Gastrocnemius medialis (tissue), 4 donors: Measurements from ENCODE around the gene MED27. TPM values are rescaled to one million over a fixed set of nuclear protein-coding genes. Genes with fewer than 3 reads are reported as not detected.

Experiments used
- ATAC-seq, 2 donors: fragments of 150-250 bp; one replicate each; pipeline ENCODE4 v1.9.1; 2016
- DNase-seq, 2 donors: peaks; one replicate each; pipeline ENCODE4 v3.0.0-alpha.2; 2019
- H3K27ac ChIP-seq, 4 donors: fragments of 200-600 bp; sonication (generic); 1 replicate in 1 of 4; 2 replicates in 3 of 4; pipeline ENCODE4 v1.5.1; 2016 to 2018; ENCODE audit warnings: mild to moderate bottlenecking in 2 of 4, moderate library complexity in 1 of 4
- H3K27me3 ChIP-seq, 3 donors: fragments of 200-600 bp; sonication (generic) in 2 of 3; 1 replicate in 1 of 3; 2 replicates in 2 of 3; pipeline versions ENCODE4 v1.5.1 to v1.6.0; 2016 to 2019; ENCODE audit warnings: mild to moderate bottlenecking in 1 of 3, moderate library complexity in 1 of 3
- H3K36me3 ChIP-seq, 2 donors: fragments of 200-600 bp; sonication (generic) in 1 of 2; one replicate each; pipeline ENCODE4 v1.5.1; 2017 to 2018
- H3K4me1 ChIP-seq, 2 donors: fragments of 200-600 bp; sonication (generic) in 1 of 2; one replicate each; pipeline ENCODE4 v1.5.1; 2016 to 2017; ENCODE audit warnings: mild to moderate bottlenecking in 2 of 2
- H3K4me3 ChIP-seq, 4 donors: fragments of 200-600 bp; sonication (generic) in 3 of 4; 1 replicate in 1 of 4; 2 replicates in 3 of 4; pipeline ENCODE4 v1.5.1; 2016 to 2019; ENCODE audit warnings: mild to moderate bottlenecking in 2 of 4
- H3K9me3 ChIP-seq, 3 donors: fragments of 200-600 bp; sonication (generic) in 2 of 3; 1 replicate in 1 of 3; 2 replicates in 2 of 3; pipeline ENCODE4 v1.5.1; 2016 to 2019
- CTCF ChIP-seq, 5 experiments: fragments of 450-650 bp in 3 of 5; fragments of 200-600 bp in 2 of 5; sonication (generic) in 2 of 5; IDR thresholded peaks in 4 of 5; conservative IDR thresholded peaks in 1 of 5; 1 replicate in 4 of 5; 2 replicates in 1 of 5; pipeline ENCODE4 v1.5.1; 2016 to 2019; ENCODE audit warnings: antibody characterized with exemption in 5 of 5, mild to moderate bottlenecking in 3 of 5, moderate library complexity in 3 of 5
- POLR2A ChIP-seq, 2 donors: fragments of 450-650 bp; IDR thresholded peaks; one replicate each; pipeline ENCODE4 v1.6.1; 2017; ENCODE audit warnings: antibody characterized with exemption in 2 of 2, mild to moderate bottlenecking in 2 of 2, moderate library complexity in 2 of 2
- in situ Hi-C, 4 donors: fragments of 200-750 bp; cut with MboI; loops; one replicate each; pipeline versions ENCODE4 v1.15.0 to v1.8.0; 2017; ENCODE audit warnings: low sequenced_read_pairs in 4 of 4
- intact Hi-C: fragments of 100-400 bp; cut with DNase I; formaldehyde crosslinking; loops from one replicate; pipeline ENCODE4 v1.15.1; 2023; ENCODE audit warnings: low total_unique reads
- total RNA-seq, 4 donors: library from RNA; depleted of rRNA; stranded (reverse); fragments of >200 nt; gene quantifications; one replicate each; pipeline versions ENCODE4 v1.1.0 to v1.2.3, GENCODE V29; 2016

Gene MED27
- total RNA-seq, 4 donors from 2014 or later: 11.6 to 20.3 (median 13.9) TPM

- peak; percentile 31 to 44 for ATAC-seq
- intact Hi-C loops (loop anchor here (2.0 to 5.0 kb wide), 2 partner anchors 68 to 158 kb away; no protein-coding TSS in a partner anchor), in situ Hi-C loops (no loop called here)
- DNase-seq: no peak
- H3K27me3 ChIP-seq: no peaks in the 10 kb centered on the region
- peaks cover 30 to 46% of the 10 kb centered on the region in 2 donors for H3K4me1 ChIP-seq
- H3K36me3 ChIP-seq: peaks cover 0 to 21% of the 10 kb centered on the region in 2 donors
- peak overlapping the region; percentile 63 to 99 (median 94) for H3K4me3 ChIP-seq
- TF ChIP-seq POLR2A (IDR thresholded peaks at IDR 0.05) (no peak), CTCF (IDR thresholded peaks at IDR 0.05 in 4 of 5, conservative IDR thresholded peaks at IDR 0.05 in 1 of 5) (no peak)
- peak overlapping the region; percentile 71 to 87 (median 86) for H3K27ac ChIP-seq
- no peaks in the 10 kb centered on the region for H3K9me3 ChIP-seq
Measured at GRCh38 chr9:132078699-132079356, 839 bp downstream of the MED27 start.

GRCh38 chr9:132077881-132078698 lies 1.6 kb downstream of the MED27 start:
- intact Hi-C loops (loop anchor here (2.0 to 5.0 kb wide), 2 partner anchors 69 to 159 kb away; no protein-coding TSS in a partner anchor), in situ Hi-C loops (no loop called here)
- no peaks in the 10 kb centered on the region for H3K27me3 ChIP-seq
- no peak for DNase-seq
- no peak for TF ChIP-seq POLR2A (IDR thresholded peaks at IDR 0.05)
- no peak for TF ChIP-seq CTCF (IDR thresholded peaks at IDR 0.05 in 4 of 5, conservative IDR thresholded peaks at IDR 0.05 in 1 of 5)
- peaks cover 30 to 50% of the 10 kb centered on the region in 2 donors for H3K4me1 ChIP-seq
- peak overlapping the region; percentile 63 to 99 (median 94) for H3K4me3 ChIP-seq
- no peaks in the 10 kb centered on the region for H3K9me3 ChIP-seq
- no peak for ATAC-seq
- H3K27ac ChIP-seq: peak overlapping the region in 1 of 4 donors; percentile 86
- H3K36me3 ChIP-seq: peaks cover 0 to 21% of the 10 kb centered on the region in 2 donors

- Histone ChIP-seq H3K27ac (no peak overlapping the region), H3K4me3 (no peak overlapping the region), H3K36me3 (peaks cover 0 to 21% of the 10 kb centered on the region in 2 donors), H3K4me1 (peaks cover 30 to 55% of the 10 kb centered on the region in 2 donors), H3K27me3 (no peaks in the 10 kb centered on the region), H3K9me3 (no peaks in the 10 kb centered on the region)
- in situ Hi-C loops: no loop called here
- TF ChIP-seq POLR2A (IDR thresholded peaks at IDR 0.05) (no peak), CTCF (IDR thresholded peaks at IDR 0.05 in 4 of 5, conservative IDR thresholded peaks at IDR 0.05 in 1 of 5) (no peak)
- ATAC-seq (no peak), DNase-seq (no peak)
- intact Hi-C loops: loop anchor here (5.0 kb wide), 1 partner anchor 71 kb away; no protein-coding TSS in a partner anchor
Measured at GRCh38 chr9:132075853-132076252, 3.8 kb downstream of the MED27 start.

GRCh38 chr9:132074736-132075135 lies 4.9 kb downstream of the MED27 start:
- TF ChIP-seq CTCF (IDR thresholded peaks at IDR 0.05 in 4 of 5, conservative IDR thresholded peaks at IDR 0.05 in 1 of 5) (no peak), POLR2A (IDR thresholded peaks at IDR 0.05) (no peak)
- intact Hi-C loops: loop anchor here (5.0 kb wide), 1 partner anchor 73 kb away; no protein-coding TSS in a partner anchor

More at GRCh38 chr9:132074736-132075135, 4.9 kb downstream of the MED27 start:
- H3K4me3 ChIP-seq: no peak overlapping the region
- H3K36me3 ChIP-seq: peaks cover 0 to 21% of the 10 kb centered on the region in 2 donors
- no peaks in the 10 kb centered on the region for H3K27me3 ChIP-seq
- ATAC-seq (no peak), DNase-seq (no peak)
- no peaks in the 10 kb centered on the region for H3K9me3 ChIP-seq
- no peak overlapping the region for H3K27ac ChIP-seq
- in situ Hi-C loops: no loop called here
- H3K4me1 ChIP-seq: peaks cover 32 to 56% of the 10 kb centered on the region in 2 donors
